Posterior vena cava (tissue), 2 donors: ENCODE data around the gene KRTAP10-3. TPM values are rescaled to one million over a fixed set of nuclear protein-coding genes. Genes with fewer than 3 reads are reported as not detected.
"Not testable (repeated sequence)": the region's sequence is repeated elsewhere in the genome, so short reads cannot be mapped to it uniquely, and the experiment has no call there.

Source experiments
- DNase-seq: peaks from one replicate; pipeline ENCODE4 v3.0.0-alpha.2; 2020; ENCODE audit warnings: low spot score
- intact Hi-C, 2 donors: fragments of 100-400 bp; cut with DNase I; formaldehyde crosslinking; loops; one replicate each; pipeline versions ENCODE4 v1.14.1 to v1.14.2; 2022 to 2023
- total RNA-seq, 2 donors: library from RNA; stranded (reverse); fragmentation: NEBNext Ultra II Directional; extraction: Animal tissue kit (Norgen Biotek cat#: 25700); gene quantifications; one replicate each; pipeline ENCODE4 v1.2.1, GENCODE V29; 2021
- donor health status: DM: yes; HTN: yes; CAD: no.
- donor health status: DM: yes; HTN: yes; CAD: no.

Gene KRTAP10-3
- total RNA-seq, 2 donors from 2014 or later: not detected

DNA sequence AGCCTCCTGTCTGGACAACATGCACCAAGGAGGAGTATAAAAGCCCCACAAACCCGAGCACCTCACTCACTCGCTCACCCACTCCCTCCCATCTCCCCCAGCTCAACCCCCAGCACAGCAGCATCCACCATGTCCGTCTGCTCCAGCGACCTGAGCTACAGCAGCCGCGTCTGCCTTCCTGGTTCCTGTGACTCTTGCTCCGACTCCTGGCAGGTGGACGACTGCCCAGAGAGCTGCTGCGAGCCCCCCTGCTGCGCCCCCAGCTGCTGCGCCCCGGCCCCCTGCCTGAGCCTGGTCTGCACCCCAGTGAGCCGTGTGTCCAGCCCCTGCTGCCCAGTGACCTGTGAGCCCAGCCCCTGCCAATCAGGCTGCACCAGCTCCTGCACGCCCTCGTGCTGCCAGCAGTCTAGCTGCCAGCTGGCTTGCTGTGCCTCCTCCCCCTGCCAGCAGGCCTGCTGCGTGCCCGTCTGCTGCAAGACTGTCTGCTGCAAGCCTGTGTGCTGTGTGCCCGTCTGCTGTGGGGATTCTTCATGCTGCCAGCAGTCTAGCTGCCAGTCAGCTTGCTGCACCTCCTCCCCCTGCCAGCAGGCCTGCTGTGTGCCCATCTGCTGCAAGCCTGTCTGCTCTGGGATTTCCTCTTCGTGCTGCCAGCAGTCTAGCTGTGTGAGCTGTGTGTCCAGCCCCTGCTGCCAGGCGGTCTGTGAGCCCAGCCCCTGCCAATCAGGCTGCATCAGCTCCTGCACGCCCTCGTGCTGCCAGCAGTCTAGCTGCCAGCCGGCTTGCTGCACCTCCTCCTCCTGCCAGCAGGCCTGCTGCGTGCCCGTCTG, 15.2 kb upstream of the KRTAP10-3 start, which contains the start of gene KRTAP10-4:
KRTAP10-4 (plus strand) TSS at position 100 of the 827 bp plus-strand sequence; CDS start at position 130, 30 bp downstream.
- peak; percentile 79 for DNase-seq
- intact Hi-C loops: not testable (repeated sequence)

DNA sequence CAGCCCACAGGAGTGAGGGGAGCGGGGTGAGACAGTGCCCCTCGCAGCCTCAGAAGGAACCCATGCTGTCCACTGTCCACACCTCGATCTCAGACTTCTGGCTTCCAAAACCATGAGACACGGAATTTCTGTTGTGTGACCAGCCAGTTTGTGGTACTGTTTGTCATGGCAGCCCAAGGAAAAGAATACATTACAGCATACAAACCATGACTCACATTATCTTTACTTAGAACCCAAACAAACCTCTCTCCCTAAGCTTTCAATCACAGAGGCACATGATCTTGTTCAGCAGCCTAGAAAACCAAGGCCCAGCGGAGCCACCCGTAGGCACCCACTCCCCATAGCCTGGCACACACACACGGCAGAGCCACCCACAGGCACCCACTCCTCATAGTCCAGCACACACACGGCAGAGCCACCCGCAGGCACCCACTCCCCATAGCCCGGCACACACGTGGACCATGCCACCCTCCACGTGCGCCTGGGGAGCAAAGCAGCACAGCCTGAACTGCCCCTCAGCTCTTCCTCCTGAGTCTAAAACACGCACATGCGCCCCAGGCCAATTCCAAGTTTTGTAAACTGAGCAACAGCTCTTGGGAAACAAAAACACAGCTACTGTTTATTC, 14.5 kb upstream of the KRTAP10-3 start:
- intact Hi-C loops: no loop called here
- peak; percentile 46 for DNase-seq

DNA sequence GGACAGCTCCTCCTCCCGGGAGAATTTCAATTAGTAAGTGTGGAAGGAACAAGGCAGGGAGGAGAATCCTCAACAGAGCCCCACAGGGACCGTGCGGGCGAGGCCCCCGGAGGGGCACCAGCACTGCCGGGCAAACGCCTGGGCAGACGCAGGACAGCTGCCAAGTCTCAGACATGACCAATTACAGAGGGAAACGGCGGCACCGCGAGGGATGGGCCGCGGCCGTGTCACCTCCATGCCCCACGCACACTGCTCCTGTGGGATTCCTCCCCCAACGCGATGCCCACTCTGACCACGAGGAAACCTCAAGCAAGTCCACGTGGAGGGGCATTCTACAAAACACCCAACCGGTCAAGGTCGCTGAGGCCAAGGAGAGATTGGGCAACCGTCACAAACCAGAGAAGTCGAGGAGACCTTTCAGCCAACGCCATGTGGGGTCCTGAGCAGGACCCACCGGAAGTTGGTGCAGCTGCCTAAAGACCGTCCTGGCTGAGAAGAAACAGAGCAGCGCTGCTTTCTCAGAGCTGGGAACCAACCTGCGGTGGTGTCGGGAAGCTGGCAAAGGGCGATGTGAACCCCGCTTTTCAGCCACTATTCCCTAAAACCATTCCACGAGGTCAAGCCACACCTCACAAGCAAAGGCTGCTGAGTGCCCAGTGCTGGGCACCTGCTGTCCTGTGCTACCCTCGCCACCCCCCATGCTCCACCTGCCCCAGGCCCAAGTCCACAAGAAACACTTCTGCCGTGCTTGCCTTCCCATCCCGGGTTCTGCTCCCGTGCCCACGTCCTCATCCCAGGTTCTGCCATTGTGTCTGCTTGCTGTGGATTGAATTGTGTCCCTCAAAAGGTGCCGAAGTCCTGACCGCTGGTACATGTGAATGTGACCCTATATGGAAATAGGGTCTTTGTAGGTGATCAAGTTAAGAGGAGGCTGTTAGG, 13.5 kb upstream of the KRTAP10-3 start:
- DNase-seq: peak; percentile 55
- intact Hi-C loops: no loop called here

DNA sequence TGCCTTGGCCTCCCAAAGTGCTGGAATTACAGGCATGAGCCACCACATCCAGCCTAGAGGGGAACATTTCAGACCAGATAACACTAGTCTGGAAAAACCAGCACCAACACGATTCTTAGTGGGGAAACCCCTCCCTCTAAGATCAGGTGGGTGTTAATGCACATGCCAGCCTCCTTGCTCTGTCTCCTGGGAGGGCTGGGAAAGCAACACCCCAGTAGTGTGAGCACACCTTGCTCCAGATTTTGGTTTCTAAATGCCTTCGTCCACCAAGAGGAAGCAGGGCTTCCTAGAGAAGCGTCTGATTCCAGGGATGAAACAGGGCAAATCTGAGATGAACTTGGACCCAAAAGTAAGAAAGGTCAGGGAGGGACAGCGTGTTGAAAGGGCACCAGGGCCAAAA, 12.7 kb upstream of the KRTAP10-3 start:
- intact Hi-C loops: no loop called here
- no peak for DNase-seq

DNA sequence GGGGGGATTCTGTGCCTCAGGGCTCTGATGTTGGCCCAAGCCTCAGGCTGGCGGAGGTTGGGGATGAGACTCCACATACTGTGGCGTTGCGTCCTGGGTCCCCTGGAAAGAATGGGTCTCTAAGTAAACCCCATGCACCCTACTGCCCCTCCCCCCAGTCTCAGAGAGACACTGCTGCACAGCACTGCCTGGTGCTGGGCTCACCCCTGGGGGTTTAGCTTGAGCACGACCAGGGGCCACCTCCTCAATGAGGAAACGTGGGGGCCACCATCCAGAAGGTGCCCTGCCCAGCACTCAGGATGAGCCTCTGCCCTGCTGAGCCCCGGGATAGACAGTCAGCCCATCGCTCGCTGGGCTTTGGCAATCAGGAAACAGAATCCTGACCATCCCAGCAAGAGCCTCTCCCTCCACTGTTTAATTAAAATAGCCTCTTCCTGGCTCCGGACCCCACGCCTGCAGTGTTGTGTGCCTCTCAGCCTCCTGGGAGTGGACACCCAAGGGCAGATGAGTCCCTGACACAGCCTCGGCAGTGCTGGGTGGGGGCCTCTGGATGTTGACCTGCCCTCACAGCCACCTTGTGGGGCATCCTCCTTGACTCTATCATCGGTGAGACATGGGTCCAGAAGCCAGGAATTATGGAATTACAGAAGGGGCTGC, 11.4 kb upstream of the KRTAP10-3 start:
- intact Hi-C loops: no loop called here
- DNase-seq: peak; percentile 61

DNA sequence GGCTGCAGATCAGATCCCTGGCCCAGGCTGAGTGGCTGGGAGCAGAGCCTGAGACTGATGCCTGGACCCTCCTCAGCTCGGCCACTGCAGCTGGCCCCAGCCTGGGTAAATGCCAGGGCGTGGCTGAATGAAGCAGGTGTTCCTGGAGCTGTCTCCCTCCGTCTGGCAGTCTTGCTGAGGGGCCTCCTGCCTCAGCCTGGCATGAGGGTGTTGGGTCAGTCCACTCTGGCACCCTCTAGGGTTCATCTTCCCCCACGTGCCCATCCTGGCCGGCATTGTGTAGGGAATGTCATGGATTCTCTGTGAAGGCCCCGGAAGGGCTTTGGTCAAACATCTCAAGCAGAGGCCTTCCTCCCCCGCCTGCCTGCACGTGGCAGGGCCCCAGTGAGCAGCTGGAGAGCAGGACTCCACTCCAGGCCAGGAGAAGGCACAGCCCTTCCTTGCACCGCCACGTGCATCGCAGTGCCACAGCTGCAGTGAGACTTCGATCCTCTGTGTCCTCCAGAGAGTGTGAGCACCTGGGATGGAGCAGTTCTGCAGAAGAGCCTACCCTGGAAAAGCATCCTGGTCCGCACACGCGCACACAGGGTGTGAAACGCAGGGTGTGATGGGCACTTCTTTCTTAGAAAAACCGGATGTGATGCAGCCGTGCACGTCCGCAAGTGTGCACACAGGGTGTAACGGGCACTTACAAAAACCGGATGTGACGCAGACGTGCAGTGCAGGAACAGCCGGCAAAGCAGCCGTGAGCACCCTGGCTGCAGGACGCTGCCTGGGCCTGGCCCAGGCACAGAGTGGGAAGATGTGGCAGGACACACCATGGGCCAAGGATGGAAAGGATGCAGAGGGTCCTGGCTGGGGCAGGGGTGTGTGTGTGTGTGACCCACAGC, 10.3 kb upstream of the KRTAP10-3 start:
- intact Hi-C loops: no loop called here
- peak; percentile 60 for DNase-seq

DNA sequence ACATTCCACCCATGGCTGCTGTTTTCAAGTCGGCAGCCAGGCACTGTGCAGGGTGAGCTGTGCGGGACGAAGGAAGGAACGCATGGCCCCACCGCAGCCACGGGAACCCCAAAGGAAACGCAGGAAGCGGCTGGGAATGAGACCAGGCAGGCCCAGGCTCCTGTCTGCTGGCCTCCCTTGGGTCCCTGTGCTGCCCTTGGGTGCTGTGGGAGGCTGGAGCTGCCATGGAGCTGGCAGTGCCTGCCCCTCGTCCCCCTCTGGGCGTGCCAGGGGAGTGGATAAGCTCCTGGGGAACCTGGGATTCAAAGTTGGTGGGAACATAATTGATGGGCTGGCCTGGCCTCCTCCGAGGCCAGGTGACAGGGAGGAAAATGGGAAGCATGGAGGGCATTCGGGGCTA, 9.7 kb upstream of the KRTAP10-3 start:
- DNase-seq: peak; percentile 34
- intact Hi-C loops: no loop called here

DNA sequence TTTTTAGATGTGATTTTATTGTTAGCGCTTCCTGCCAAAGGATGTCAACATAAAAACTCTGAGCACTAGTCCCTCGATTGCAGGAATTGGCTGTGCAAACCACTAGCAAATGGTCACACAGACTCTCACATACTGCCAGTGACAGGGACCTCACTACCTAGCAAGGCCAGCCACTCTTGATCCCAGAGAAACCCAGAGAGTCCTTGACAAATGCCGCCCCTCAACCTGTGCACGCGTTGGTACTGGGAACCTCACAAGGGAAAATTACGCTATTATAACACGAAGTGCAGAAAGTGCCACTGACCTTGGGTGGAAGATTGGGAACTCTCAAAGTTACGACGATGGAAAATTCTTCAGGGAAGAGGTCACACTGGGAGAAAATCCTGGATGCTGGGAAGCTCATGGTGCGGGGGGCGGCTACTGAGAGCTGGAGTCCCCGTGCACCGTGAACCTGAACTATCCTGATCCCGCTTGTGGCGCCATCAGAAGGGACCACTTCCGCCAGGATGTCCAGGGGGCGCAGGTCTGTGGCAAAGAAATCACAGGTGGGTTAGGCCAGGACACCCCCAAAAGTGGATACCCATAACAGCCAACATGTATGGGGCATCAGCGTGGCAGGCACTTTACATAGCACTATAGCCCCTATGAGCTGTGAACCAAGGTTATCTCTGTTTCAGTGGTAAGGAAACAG, 9.0 kb upstream of the KRTAP10-3 start:
- DNase-seq: peak; percentile 70
- intact Hi-C loops: no loop called here

DNA sequence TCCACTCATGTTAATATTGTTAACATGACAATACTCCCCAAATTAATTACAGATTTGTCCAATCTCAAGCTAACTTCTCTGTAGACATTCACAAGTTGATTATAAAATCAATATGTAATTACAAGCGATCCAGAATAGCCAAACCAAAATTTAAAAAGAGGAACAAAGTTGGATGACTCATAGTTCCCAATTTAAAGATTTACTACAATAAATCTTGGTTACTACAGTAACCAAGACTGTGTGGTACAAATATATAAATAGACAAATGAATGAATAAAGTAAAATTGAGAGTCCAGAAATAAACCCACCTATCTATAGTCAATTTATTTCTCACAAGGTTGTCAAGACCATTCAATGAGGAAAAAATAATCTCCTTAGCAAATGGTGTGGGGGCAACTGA, 7.8 kb upstream of the KRTAP10-3 start:
- intact Hi-C loops: no loop called here
- no peak for DNase-seq

DNA sequence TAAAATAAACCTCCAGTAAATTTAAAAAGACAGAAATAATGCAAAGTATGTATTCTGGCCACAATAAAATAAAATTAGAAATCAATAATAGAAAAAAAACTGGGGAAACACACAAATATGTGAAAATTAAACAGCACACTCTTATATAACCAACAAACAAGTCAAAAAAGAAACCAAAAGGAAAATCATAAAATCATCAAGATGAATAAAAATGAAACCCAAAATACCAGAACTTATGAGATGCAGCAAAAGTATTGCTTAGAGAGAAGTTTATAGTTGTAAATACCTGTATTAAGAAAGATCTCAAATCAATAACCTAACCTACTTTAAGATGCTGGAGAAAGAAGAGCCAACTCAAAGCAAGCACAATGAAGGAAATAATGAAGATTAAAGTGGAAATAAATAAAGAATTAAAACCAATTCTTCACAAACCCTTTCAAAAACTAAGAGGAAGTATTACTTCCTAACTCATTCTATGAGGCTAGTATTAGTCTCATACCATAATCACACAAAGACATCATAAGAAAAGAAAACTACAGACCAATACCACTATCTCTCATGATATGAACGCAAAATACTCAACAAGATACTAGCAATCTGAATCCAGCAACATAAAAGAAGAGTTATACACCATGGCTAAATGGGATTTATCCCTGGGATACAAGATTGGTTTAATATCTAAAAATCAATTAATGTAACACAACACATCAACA, 6.4 kb upstream of the KRTAP10-3 start:
- DNase-seq: no peak
- intact Hi-C loops: no loop called here

DNA sequence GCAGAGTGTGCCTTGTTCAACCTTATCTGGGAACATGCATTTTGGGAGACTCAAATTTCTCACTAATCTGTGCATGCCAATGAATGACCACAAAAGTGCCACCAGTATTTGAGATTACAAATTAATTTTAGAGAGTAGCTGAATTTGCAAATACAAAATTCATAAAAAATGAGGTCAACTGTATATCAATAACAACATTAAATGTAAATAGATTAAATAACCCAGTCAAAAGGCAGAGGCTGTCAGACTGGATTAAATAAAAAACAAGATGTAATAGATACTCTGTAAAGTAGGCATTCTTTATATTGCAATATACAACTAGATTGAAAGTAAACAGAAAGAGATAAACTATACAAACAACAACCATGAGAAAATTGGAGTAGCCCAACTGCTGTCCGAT, 5.5 kb upstream of the KRTAP10-3 start:
- no peak for DNase-seq
- intact Hi-C loops: no loop called here

DNA sequence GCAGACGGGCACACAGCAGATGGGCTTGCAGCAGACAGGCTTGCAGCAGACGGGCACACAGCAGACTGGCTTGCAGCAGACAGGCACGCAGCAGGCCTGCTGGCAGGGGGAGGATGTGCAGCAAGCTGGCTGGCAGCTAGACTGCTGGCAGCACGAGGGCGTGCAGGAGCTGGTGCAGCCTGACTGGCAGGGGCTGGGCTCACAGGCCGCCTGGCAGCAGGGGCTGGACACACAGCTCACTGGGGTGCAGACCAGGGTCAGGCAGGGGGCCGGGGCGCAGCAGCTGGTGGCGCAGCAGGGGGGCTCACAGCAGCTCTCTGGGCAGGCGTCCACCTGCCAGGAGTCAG, 293 bp downstream of the KRTAP10-3 start:
- intact Hi-C loops, DNase-seq: not testable (repeated sequence)

DNA sequence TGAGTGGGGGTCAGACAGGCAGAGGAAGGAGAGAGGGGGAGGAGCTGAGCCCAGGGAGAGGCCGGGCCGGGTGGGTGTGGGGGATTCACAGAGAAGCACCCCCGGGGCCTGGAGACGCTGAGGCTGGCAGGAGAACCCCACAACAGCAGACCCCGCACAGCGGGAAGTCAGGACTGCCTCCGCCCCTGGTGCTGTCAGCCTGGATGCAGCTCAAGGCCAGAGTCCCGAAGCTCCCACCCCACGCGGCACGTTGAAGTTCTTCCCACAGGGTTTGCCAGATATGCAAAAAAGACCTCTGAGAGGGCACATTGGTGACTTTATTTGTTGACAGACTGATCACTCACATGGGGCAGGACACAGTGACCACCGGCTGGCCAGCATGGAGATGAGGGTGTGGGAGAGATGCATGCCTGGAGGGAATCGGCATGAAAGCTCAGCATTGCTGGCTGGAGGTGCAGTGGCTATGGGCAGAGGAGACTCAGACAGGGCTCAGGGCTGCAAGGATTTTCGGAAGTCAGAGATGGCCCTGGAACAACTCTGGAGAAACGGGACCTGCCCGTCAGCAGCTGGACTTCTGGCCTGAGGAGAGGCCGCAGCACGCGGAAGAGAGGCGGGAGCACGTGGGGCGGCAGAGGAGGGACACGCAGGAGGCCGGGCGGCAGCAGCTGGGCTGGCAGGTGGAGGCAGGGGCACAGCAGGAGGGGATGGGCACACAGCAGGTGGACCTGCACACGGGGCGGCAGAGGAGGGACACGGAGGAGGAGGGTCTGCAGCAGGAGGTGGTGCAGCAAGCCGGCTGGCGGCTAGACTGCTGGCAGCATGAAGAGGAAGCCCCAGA, 885 bp downstream of the KRTAP10-3 start:
- intact Hi-C loops: no loop called here

DNA sequence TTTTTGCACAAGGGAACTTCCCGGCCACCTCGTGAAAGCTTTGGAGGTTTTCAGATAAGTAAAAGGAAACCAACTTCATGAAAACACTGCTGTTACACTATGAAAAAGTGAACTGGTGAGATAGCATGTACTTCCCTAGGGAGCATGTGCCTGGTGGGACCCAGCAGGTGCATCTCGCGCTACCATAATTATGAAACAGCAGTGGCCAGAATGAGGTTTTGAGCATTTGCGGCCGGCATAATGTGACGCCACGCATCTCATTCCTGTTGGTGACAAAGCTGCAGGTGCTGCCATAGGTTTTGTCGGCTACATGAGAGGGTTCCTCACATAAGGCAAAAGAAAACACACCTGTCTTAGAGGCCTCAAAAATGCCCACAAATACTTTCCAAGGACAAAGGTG, 1.7 kb downstream of the KRTAP10-3 start:
- intact Hi-C loops: no loop called here
- peak; percentile 48 for DNase-seq

More for the DNA sequence above, 885 bp downstream of the KRTAP10-3 start:
- DNase-seq: peak; percentile 74

DNA sequence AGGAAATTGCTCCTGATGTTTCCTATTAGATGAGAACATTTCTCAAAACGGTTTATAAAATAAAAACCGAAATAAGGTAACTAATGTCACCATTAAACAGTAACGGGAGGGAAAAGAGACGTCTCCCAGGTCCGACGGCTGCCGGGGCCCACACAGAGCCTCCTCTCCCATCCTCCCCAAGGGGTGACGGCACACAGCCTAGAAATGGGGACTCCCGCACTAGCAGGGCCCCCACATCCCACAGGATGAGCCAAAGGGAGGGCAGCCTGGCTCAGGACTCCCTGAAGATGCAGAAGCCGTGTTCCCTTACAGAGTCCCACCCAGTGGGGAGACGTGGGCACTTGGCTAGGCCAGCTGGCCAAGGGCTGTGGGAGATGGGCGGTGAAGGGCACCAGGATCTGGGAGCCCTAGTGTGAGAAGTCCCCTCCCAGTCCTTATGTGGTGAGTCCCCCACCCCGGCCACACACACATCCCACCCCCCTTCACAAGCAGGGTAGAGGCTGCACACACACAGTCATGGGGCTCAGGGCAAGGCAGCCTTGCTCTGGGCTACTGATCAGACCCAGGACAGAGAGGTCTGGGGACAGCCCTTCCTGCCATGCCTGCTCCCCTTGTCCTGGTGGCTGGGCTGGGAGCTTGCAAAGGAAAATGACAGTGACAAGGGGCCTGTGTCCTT, 3.3 kb downstream of the KRTAP10-3 start:
- peak; percentile 59 for DNase-seq
- intact Hi-C loops: no loop called here

DNA sequence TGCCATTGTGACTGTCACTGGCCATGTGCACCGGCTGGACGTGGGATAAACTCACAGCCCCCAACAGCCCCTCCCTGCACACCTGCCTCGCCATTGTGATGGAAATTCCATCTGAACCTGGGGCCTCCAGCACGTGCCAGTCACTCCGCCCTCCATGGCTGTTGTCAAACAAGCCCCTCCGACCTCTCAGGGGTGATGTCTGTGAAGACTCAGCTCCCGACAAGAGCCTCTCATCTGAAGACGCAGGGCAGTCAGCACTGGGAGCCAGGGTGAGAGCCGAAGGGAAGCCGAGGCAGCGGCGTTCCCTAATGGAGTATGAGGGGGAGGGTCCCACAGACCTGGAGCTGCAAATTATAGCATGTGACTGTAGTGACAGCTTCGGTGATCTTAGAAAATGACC, 5.9 kb downstream of the KRTAP10-3 start:
- intact Hi-C loops: no loop called here
- peak; percentile 58 for DNase-seq
